GM23338 (cell line): ENCODE results near the gene C5orf22. TPM values are rescaled to one million over a fixed set of nuclear protein-coding genes. Genes with fewer than 3 reads are reported as not detected.

Experiments
- ATAC-seq: fragments of 200-7000 bp; cut with Tn5 transposase; 3 replicates; pipeline ENCODE4 v1.9.1; 2020
- DNase-seq: peaks from one replicate; pipeline ENCODE4 v3.0.0-alpha.2; 2015; ENCODE audit warnings: low spot score
- H2AFZ ChIP-seq: fragments of 200-600 bp; sonication (generic); 2 replicates; pipeline ENCODE4 v1.8.0; 2016; ENCODE audit warnings: antibody characterized with exemption, mild to moderate bottlenecking, moderate library complexity
- H3F3A ChIP-seq: fragments of 200-600 bp; sonication (generic); replicated peaks from 2 replicates; pipeline ENCODE4 v1.8.0; 2017; ENCODE audit warnings: antibody characterized with exemption, mixed run types, low read depth
- H3K27ac ChIP-seq: fragments of 200-600 bp; sonication (generic); 2 replicates; pipeline ENCODE4 v1.6.1; 2016; ENCODE audit warnings: low read depth
- H3K27me3 ChIP-seq: fragments of 200-600 bp; sonication (generic); 2 replicates; pipeline ENCODE4 v1.8.0; 2016; ENCODE audit warnings: mild to moderate bottlenecking, mixed run types, moderate library complexity; ENCODE audit not compliant: insufficient read depth
- H3K36me3 ChIP-seq: fragments of 200-600 bp; sonication (generic); 2 replicates; pipeline ENCODE4 v1.8.0; 2016; ENCODE audit warnings: mild to moderate bottlenecking; ENCODE audit not compliant: insufficient read depth
- H3K4me1 ChIP-seq: fragments of 200-600 bp; sonication (generic); 2 replicates; pipeline ENCODE4 v1.8.0; 2016; ENCODE audit warnings: mild to moderate bottlenecking, moderate library complexity; ENCODE audit not compliant: insufficient read depth
- H3K4me2 ChIP-seq: fragments of 200-600 bp; sonication (generic); 2 replicates; pipeline ENCODE4 v1.7.1; 2017; ENCODE audit warnings: mixed run types
- H3K4me3 ChIP-seq: fragments of 200-600 bp; sonication (generic); 2 replicates; pipeline ENCODE4 v1.6.1; 2016; ENCODE audit warnings: mixed run types
- H3K79me2 ChIP-seq: fragments of 200-600 bp; sonication (generic); replicated peaks from 2 replicates; pipeline ENCODE4 v1.8.0; 2017; ENCODE audit warnings: mild to moderate bottlenecking; ENCODE audit not compliant: insufficient read depth
- H3K9me2 ChIP-seq: fragments of 200-600 bp; sonication (generic); 2 replicates; pipeline ENCODE4 v1.8.0; 2017; ENCODE audit not compliant: insufficient read depth
- H4K20me1 ChIP-seq: fragments of 200-600 bp; sonication (generic); replicated peaks from 2 replicates; pipeline ENCODE4 v1.8.0; 2017; ENCODE audit warnings: mild to moderate bottlenecking; ENCODE audit not compliant: insufficient read depth
- H3K27ac Mint-ChIP-seq: 2 replicates; pipeline ENCODE4 v1.8.0; 2020; ENCODE audit warnings: inconsistent platforms, mild to moderate bottlenecking, moderate library complexity, mixed read lengths
- H3K27me3 Mint-ChIP-seq: 3 replicates; pipeline ENCODE4 v1.8.0; 2022; ENCODE audit warnings: low read depth, mild to moderate bottlenecking, moderate library complexity, mixed read lengths, inconsistent platforms; ENCODE audit not compliant: insufficient read depth, poor library complexity
- H3K36me3 Mint-ChIP-seq: 3 replicates; pipeline ENCODE4 v1.8.0; 2021; ENCODE audit warnings: low read depth, mild to moderate bottlenecking, inconsistent platforms, moderate library complexity, mixed read lengths
- H3K4me1 Mint-ChIP-seq: 3 replicates; pipeline ENCODE4 v1.8.0; 2020; ENCODE audit warnings: mild to moderate bottlenecking, inconsistent platforms, mixed read lengths
- H3K4me3 Mint-ChIP-seq: 3 replicates; pipeline ENCODE4 v1.8.0; 2021; ENCODE audit warnings: moderate library complexity, mild to moderate bottlenecking, inconsistent platforms, mixed read lengths
- H3K9me3 Mint-ChIP-seq: 3 replicates; pipeline ENCODE4 v1.8.0; 2020; ENCODE audit warnings: moderate library complexity, mild to moderate bottlenecking, inconsistent platforms, mixed read lengths
- CREB1 ChIP-seq: fragments of 250-450 bp; sonication (Bioruptor Pico); IDR thresholded peaks from 2 replicates; pipeline ENCODE4 v1.5.0; 2020; ENCODE audit warnings: low read depth, mild to moderate bottlenecking, moderate library complexity
- ETS1 ChIP-seq: IDR thresholded peaks from 2 replicates; pipeline ENCODE4 v1.6.1; 2016; ENCODE audit warnings: antibody characterized with exemption
- EZH2 ChIP-seq: fragments of 200-600 bp; sonication (generic); IDR thresholded peaks from one replicate; pipeline ENCODE4 v1.8.0; 2017; ENCODE audit warnings: antibody characterized with exemption, mild to moderate bottlenecking, low read depth; ENCODE audit not compliant: unreplicated experiment
- EZH2phosphoT487 ChIP-seq: fragments of 200-600 bp; sonication (generic); IDR thresholded peaks from one replicate; pipeline ENCODE4 v1.8.1; 2018; ENCODE audit warnings: antibody characterized with exemption; ENCODE audit not compliant: unreplicated experiment
- JUNB ChIP-seq: IDR thresholded peaks from one replicate; pipeline ENCODE4 v1.6.1; 2016; ENCODE audit warnings: antibody characterized with exemption; ENCODE audit not compliant: unreplicated experiment
- NANOG ChIP-seq: IDR thresholded peaks from 2 replicates; pipeline ENCODE4 v1.6.1; 2016; ENCODE audit warnings: antibody characterized with exemption, borderline replicate concordance
- POLR2AphosphoS5 ChIP-seq: IDR thresholded peaks from 2 replicates; pipeline ENCODE4 v1.6.1; 2016; ENCODE audit warnings: antibody characterized with exemption, low read depth
- STAT1 ChIP-seq: IDR thresholded peaks from one replicate; pipeline ENCODE4 v1.6.1; 2016; ENCODE audit warnings: antibody characterized with exemption; ENCODE audit not compliant: unreplicated experiment
- ZNF114 ChIP-seq: fragments of 250-450 bp; sonication (Bioruptor Pico); IDR thresholded peaks from 2 replicates; pipeline ENCODE4 v1.5.0; 2020; ENCODE audit warnings: mild to moderate bottlenecking, moderate library complexity
- ZNF331 ChIP-seq: fragments of 250-450 bp; sonication (Bioruptor Pico); IDR thresholded peaks from 2 replicates; pipeline ENCODE4 v1.5.0; 2020; ENCODE audit warnings: low read depth, mild to moderate bottlenecking, moderate library complexity
- ZNF462 ChIP-seq: fragments of 250-450 bp; sonication (Bioruptor Pico); IDR thresholded peaks from 2 replicates; pipeline ENCODE4 v1.5.0; 2020; ENCODE audit warnings: mild to moderate bottlenecking, moderate library complexity
- polyA plus RNA-seq: library from polyadenylated mRNA; unstranded; fragments of >200 nt; fragmentation: Nextera tagmentation; extraction: Ambion mirVana; gene quantifications from 2 replicates; pipeline ENCODE4 v1.2.1, GENCODE V29; 2016
- total RNA-seq: library from RNA; depleted of rRNA; stranded (reverse); fragments of >200 nt; shearing (Covaris generic); gene quantifications from 2 replicates; pipeline ENCODE4 v1.2.3, GENCODE V29; 2014
- TF ChIP-seq, protein P1 (sequence below): IDR thresholded peaks from one replicate; pipeline ENCODE4 v1.6.1; 2018; ENCODE audit warnings: antibody characterized with exemption; ENCODE audit not compliant: unreplicated experiment

Gene C5orf22
- total and polyA plus RNA-seq, 2 experiments from 2014 or later, result 13.6 to 30.9 TPM

- Histone ChIP-seq H3K4me1 (no peaks in the 10 kb centered on the region), H3K79me2 (no peaks in the 10 kb centered on the region; the same call in 1 of the 2 replicates), H4K20me1 (peaks cover 5% of the 10 kb centered on the region), H3F3A (no peaks in the 10 kb centered on the region), H3K27ac (no peak overlapping the region), H3K36me3 (peaks cover 51% of the 10 kb centered on the region), H3K9me2 (no peaks in the 10 kb centered on the region), H2AFZ (no peak overlapping the region), H3K4me3 (no peak overlapping the region), H3K4me2 (no peak overlapping the region), H3K27me3 (no peaks in the 10 kb centered on the region)
- no peak for ATAC-seq
- H3K27me3 Mint-ChIP-seq, result peaks cover 2% of the 10 kb centered on the region
- DNase-seq, result no peak
- no peaks in the 10 kb centered on the region for H3K4me1 Mint-ChIP-seq
- no peaks in the 10 kb centered on the region for H3K9me3 Mint-ChIP-seq
- H3K4me3 Mint-ChIP-seq, result no peak overlapping the region
- H3K36me3 Mint-ChIP-seq, result peaks cover 83% of the 10 kb centered on the region
- TF ChIP-seq, protein P1, sequence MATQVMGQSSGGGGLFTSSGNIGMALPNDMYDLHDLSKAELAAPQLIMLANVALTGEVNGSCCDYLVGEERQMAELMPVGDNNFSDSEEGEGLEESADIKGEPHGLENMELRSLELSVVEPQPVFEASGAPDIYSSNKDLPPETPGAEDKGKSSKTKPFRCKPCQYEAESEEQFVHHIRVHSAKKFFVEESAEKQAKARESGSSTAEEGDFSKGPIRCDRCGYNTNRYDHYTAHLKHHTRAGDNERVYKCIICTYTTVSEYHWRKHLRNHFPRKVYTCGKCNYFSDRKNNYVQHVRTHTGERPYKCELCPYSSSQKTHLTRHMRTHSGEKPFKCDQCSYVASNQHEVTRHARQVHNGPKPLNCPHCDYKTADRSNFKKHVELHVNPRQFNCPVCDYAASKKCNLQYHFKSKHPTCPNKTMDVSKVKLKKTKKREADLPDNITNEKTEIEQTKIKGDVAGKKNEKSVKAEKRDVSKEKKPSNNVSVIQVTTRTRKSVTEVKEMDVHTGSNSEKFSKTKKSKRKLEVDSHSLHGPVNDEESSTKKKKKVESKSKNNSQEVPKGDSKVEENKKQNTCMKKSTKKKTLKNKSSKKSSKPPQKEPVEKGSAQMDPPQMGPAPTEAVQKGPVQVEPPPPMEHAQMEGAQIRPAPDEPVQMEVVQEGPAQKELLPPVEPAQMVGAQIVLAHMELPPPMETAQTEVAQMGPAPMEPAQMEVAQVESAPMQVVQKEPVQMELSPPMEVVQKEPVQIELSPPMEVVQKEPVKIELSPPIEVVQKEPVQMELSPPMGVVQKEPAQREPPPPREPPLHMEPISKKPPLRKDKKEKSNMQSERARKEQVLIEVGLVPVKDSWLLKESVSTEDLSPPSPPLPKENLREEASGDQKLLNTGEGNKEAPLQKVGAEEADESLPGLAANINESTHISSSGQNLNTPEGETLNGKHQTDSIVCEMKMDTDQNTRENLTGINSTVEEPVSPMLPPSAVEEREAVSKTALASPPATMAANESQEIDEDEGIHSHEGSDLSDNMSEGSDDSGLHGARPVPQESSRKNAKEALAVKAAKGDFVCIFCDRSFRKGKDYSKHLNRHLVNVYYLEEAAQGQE, result no peak
- TF ChIP-seq NANOG, result no peak
- no peak for TF ChIP-seq STAT1
- TF ChIP-seq ETS1, result no peak
- TF ChIP-seq EZH2phosphoT487, result no peak
- no peak for TF ChIP-seq POLR2AphosphoS5
- no peak for TF ChIP-seq ZNF331
- TF ChIP-seq ZNF462 (CRISPR knock-in tag), result no peak
- TF ChIP-seq EZH2, result no peak
- TF ChIP-seq CREB1, result no peak
- TF ChIP-seq ZNF114 (CRISPR knock-in tag), result no peak
- TF ChIP-seq JUNB, result no peak
- no peak overlapping the region for H3K27ac Mint-ChIP-seq
Measured at GRCh38 chr5:31511305-31511704, 20.8 kb upstream of the C5orf22 start.
